Dedifferentiated amniotic fluid mesenchymal stem cell (primary cell): ENCODE results near the gene SYT2.
"Not testable (repeated sequence)": the region's sequence is repeated elsewhere in the genome, so short reads cannot be mapped to it uniquely, and the experiment has no call there.

ENCODE experiments used
- DNase-seq: peaks from one replicate; pipeline ENCODE4 v3.0.0-alpha.2; 2016; ENCODE audit errors: extremely low spot score

The SYT2 gene

DNA sequence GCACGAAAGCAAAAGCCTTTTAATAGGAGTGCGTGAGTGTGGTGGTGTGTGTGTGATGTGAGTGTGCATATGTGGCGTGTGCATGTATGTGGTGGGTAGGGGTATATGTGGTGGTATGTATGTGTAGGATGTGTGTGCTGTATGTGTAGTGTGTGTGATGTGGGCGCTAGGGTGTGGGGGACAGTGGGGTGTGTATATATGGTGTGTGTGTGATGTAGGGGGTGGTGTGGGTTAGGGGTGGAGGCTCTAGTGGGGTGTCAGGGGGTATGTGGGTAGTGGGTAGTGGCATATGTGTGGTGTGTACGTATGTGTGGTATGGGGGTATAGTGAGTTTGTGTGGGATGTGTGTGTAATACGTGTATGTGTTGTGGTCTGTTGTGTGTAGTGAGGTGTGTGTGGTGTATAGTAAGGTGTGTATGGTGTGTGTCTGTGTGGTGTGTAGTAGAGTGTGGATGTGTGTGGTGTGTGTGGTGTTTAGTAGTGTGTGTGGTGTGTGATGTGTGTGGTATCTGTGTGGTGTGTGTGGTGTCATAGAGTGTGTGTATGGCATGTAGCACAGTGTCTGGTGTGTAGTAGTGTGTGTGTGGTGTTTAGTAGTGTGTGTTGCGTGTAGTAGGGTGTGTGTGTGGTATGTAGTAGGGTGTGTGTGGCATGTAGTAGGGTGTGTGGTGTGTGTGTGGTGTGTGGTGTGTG is 86.0 kb downstream of the SYT2 start:
- no peak for DNase-seq

- not testable (repeated sequence) for DNase-seq
Measured at GRCh38 chr1:202623476-202623875, 86.8 kb downstream of the SYT2 start.

DNA sequence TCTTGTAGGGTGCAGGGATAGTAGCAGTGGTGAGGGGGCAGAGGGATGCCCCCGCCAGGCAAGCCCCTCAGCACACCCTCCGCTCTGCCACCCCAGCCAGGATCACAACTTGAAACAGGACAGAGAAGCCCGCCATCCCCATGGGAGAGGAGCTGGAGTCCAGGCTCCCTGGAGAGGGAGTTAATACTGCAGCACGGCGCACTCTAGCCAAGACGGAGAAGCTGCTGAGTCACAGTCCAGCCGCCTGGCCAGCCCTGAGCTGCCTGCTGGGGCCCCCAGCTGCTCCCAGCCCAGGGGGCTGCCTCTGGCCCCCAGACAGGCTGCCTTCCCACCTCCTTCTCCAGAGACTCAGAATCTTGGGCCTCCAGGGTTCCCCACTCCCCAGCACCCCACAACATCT is 87.2 kb downstream of the SYT2 start:
- no peak for DNase-seq

- no peak for DNase-seq
Measured at GRCh38 chr1:202622388-202622787, 87.9 kb downstream of the SYT2 start.

GRCh38 chr1:202621446-202621845 is 88.8 kb downstream of the SYT2 start:
- no peak for DNase-seq

DNA sequence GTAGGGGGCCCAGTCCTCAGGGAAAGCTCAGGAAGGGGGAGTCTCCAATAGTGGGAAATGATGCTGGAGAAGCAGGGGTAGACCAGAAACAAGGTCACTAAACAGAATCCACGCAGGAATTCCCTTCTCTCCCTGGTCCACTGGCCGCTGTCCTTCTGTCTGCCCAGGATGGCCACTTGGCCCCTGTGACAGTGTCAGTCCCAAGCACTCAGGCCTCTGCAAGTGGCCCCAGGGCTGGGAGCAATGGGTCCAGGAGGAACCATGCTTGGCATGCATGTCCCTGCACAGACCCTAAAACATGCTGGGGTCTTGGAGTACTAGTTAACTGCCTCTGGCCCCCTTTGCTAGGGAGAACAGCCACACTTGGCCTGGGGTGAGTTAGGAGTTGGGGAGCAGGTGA is 90.2 kb downstream of the SYT2 start:
- DNase-seq, result not testable (repeated sequence)

- no peak for DNase-seq
Measured at GRCh38 chr1:202619505-202619904, 90.7 kb downstream of the SYT2 start.

DNA sequence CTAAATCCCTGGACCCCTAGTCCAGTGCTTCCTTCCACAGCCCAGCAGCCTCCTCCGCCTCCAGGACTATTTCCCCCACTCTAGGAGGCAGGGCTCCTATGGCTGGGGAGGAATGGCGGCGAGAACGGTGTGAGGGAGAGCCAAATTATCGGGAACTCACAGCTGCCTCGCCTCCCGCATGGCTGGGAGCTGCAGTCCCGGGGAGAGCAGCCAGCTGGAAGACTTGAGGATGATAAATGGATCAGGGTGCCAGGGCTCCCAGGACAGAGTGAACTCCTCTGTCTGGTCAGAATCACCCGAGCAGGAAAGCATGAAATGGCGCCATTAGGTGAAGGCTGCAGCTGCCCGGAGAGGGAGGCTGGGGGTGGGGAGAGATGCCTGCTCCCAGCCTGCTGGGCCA is 91.2 kb downstream of the SYT2 start:
- DNase-seq, result not testable (repeated sequence)

DNA sequence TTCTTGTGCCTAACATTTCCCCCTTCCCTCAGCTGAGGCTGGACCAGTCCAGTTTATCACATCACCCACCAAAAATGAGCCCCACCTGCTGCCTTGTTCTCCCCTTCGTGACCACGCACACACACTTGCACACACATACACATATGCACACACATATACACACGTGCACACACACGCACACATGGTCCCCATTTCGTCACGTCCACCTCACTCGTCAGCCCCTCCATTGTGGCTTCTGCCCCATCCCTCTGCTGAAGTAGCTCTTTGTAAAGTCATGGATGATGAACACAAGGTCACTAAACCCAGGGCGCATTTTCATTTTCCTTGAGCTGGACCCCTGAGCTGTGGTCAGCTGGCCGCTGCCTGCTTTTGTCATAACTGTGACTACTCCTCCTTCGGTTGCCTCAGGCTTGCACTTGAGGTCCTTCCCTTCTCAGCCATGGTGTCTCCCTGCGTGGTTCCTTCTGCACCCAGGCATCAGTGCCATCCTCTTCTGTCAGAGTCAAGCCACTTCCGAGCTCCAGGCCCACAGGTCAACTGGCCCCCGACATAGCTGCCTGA is 93.8 kb downstream of the SYT2 start:
- no peak for DNase-seq

GRCh38 chr1:202615501-202616354 is 94.5 kb downstream of the SYT2 start:
- DNase-seq, result no peak

- DNase-seq, result not testable (repeated sequence)
Measured at GRCh38 chr1:202615208-202615500, 95.1 kb downstream of the SYT2 start.

GRCh38 chr1:202614363-202615207 is 95.7 kb downstream of the SYT2 start:
- peak; percentile 25 for DNase-seq

DNA sequence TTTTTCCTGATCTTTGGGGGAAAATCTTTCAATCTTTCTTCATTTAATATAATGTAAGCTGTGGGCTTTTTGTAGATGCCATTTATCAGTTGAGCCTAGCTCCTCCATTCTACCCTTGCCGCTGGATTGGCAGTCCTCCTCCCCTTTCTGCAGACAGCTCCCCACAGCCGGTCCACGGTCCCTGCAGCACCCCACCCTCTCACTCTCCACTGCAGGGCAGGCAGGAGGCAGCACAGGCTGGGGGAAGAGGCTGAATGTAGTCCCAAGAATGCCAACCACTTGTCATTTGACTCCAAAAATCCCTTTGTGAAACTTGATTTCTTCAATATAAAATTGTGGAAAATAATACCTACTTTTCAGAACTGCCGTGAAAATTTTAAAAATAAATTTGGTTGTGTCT is 96.7 kb downstream of the SYT2 start:
- no peak for DNase-seq

GRCh38 chr1:202612036-202612435 is 98.2 kb downstream of the SYT2 start:
- DNase-seq, result not testable (repeated sequence)

DNA sequence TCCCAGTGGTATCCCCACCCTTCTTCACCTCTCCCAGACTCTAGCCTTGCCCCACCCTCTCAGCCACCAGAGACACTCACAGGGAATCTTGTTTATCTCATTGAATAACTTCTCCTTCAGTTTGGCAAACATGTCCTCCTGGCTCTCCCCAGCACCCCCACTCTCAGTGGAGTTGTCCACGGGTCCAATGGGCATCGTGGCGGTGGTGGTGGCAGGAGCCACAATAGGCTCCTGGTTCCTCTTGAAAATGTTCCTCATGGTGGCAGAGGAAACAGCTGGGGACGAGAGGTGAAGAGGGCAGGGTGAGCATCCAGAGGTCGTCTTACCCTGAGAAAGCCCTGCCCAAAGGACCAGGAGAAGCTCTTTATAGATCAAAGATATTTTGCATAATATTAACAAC is 104.7 kb downstream of the SYT2 start:
- DNase-seq, result no peak

- no peak for DNase-seq
Measured at GRCh38 chr1:202603435-202603834, 106.8 kb downstream of the SYT2 start.

- no peak for DNase-seq
Measured at GRCh38 chr1:202600432-202601041, 109.7 kb downstream of the SYT2 start.

- peak; percentile 68 for DNase-seq
Measured at GRCh38 chr1:202599669-202600431, 110.4 kb downstream of the SYT2 start.

GRCh38 chr1:202597090-202597761 is 113.0 kb downstream of the SYT2 start:
- DNase-seq, result no peak

DNA sequence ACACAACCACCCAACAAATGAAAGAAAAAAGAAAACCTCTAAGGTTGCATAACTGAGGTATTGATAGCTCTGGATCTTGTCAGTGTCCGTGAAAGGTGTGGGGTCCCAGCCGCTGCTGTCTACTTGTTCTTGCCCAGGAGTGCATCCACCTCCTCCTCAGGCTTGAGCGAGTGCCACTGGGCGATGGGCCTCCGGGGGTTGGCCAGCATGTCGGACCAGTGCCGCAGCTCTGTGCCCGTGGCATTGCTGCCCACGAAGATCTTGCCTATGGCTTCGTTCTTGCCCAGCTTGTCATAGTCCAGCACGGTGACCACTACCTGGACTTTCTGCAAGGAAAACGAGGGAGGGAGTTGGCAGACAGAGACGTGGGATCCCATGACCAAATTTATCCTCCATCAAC is 113.6 kb downstream of the SYT2 start:
- DNase-seq, result no peak
